Loucy (cell line): ENCODE data around the gene ADARB2.

Source experiments
- EZH2phosphoT487 ChIP-seq: fragments of 200-600 bp; IDR thresholded peaks from 2 replicates; pipeline ENCODE4 v1.6.1; 2018; ENCODE audit warnings: antibody characterized with exemption, mild to moderate bottlenecking, moderate library complexity, borderline replicate concordance
- TF ChIP-seq, protein P1 (sequence below): fragments of 200-600 bp; sonication (generic); conservative IDR thresholded peaks from 2 replicates; pipeline ENCODE4 v1.5.1; 2014; ENCODE audit warnings: mild to moderate bottlenecking, antibody characterized with exemption, low read length

GRCh38 chr10:1743141-1743540, 5.8 kb upstream of the ADARB2 start:
- TF ChIP-seq EZH2phosphoT487, result no peak
- TF ChIP-seq, protein P1, sequence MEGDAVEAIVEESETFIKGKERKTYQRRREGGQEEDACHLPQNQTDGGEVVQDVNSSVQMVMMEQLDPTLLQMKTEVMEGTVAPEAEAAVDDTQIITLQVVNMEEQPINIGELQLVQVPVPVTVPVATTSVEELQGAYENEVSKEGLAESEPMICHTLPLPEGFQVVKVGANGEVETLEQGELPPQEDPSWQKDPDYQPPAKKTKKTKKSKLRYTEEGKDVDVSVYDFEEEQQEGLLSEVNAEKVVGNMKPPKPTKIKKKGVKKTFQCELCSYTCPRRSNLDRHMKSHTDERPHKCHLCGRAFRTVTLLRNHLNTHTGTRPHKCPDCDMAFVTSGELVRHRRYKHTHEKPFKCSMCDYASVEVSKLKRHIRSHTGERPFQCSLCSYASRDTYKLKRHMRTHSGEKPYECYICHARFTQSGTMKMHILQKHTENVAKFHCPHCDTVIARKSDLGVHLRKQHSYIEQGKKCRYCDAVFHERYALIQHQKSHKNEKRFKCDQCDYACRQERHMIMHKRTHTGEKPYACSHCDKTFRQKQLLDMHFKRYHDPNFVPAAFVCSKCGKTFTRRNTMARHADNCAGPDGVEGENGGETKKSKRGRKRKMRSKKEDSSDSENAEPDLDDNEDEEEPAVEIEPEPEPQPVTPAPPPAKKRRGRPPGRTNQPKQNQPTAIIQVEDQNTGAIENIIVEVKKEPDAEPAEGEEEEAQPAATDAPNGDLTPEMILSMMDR, result no peak
